ENCODE results near the gene POLR3H.

Gene POLR3H

GRCh38 chr22:41512421-41513194 is 31.7 kb downstream of the POLR3H start:
- no peak for DNase-seq

- DNase-seq, result no peak
These were observed 32.7 kb downstream of the POLR3H start for GRCh38 chr22:41511521-41511968.

GRCh38 chr22:41508770-41509170 is 35.5 kb downstream of the POLR3H start:
- DNase-seq, result no peak

- DNase-seq, result no peak
These were observed 36.8 kb downstream of the POLR3H start for GRCh38 chr22:41507330-41508063.

GRCh38 chr22:41505511-41506220 is 38.6 kb downstream of the POLR3H start:
- no peak for DNase-seq

- no peak for DNase-seq
These were observed 39.5 kb downstream of the POLR3H start for GRCh38 chr22:41504816-41505215.

GRCh38 chr22:41504397-41504796 is 39.9 kb downstream of the POLR3H start:
- DNase-seq, result no peak

GRCh38 chr22:41501209-41501608 is 43.1 kb downstream of the POLR3H start:
- DNase-seq, result no peak

- no peak for DNase-seq
These were observed 44.0 kb downstream of the POLR3H start for GRCh38 chr22:41500303-41500702.

GRCh38 chr22:41499624-41500280 is 44.5 kb downstream of the POLR3H start:
- no peak for DNase-seq

GRCh38 chr22:41498303-41498835 is 45.9 kb downstream of the POLR3H start:
- DNase-seq, result no peak

GRCh38 chr22:41491374-41492100 is 52.7 kb downstream of the POLR3H start:
- DNase-seq, result no peak

GRCh38 chr22:41488596-41489385 is 55.5 kb downstream of the POLR3H start:
- no peak for DNase-seq

- DNase-seq, result no peak
These were observed 56.2 kb downstream of the POLR3H start for GRCh38 chr22:41488076-41488475.

GRCh38 chr22:41487037-41487935 is 57.0 kb downstream of the POLR3H start:
- no peak for DNase-seq

- DNase-seq, result no peak
These were observed 59.2 kb downstream of the POLR3H start for GRCh38 chr22:41485033-41485432.

GRCh38 chr22:41482319-41482935 is 61.8 kb downstream of the POLR3H start:
- no peak for DNase-seq

- no peak for DNase-seq
These were observed 62.3 kb downstream of the POLR3H start for GRCh38 chr22:41481925-41482318.

- DNase-seq, result no peak
These were observed 63.0 kb downstream of the POLR3H start for GRCh38 chr22:41481131-41481830.
